GM12891 (cell line): ENCODE measurements around the gene TBX18. TPM values are rescaled to one million over a fixed set of nuclear protein-coding genes. Genes with fewer than 3 reads are reported as not detected.

ENCODE experiments used
- DNase-seq: peaks from one replicate; pipeline ENCODE4 v3.0.0; 2011; ENCODE audit warnings: low spot score; ENCODE audit not compliant: insufficient read length
- FAIRE-seq: peaks from 2 replicates; lab custom pipeline; 2011; peaks lifted over from hg19 to GRCh38; lab: Jason Lieb, UNC
- PAX5 ChIP-seq: IDR thresholded peaks from 2 replicates; pipeline ENCODE4 v1.6.1; 2011; ENCODE audit warnings: low read length, moderate library complexity, mild to moderate bottlenecking; ENCODE audit not compliant: insufficient read depth, severe bottlenecking
- POLR2A ChIP-seq: IDR thresholded peaks from 2 replicates; pipeline ENCODE4 v1.6.1; 2011; ENCODE audit warnings: low read depth, low read length, control low read depth
- POLR2AphosphoS5 ChIP-seq: IDR thresholded peaks from 2 replicates; pipeline ENCODE4 v1.6.1; 2011; ENCODE audit warnings: low read depth, low read length, control low read depth
- POU2F2 ChIP-seq: IDR thresholded peaks from 2 replicates; pipeline ENCODE4 v1.6.1; 2011; ENCODE audit warnings: low read depth, mild to moderate bottlenecking, control low read depth, low read length, moderate library complexity
- SPI1 ChIP-seq: IDR thresholded peaks from 2 replicates; pipeline ENCODE4 v1.6.1; 2011; ENCODE audit warnings: low read depth, low read length, control low read depth
- TAF1 ChIP-seq: IDR thresholded peaks from 2 replicates; pipeline ENCODE4 v1.6.1; 2011; ENCODE audit warnings: low read depth, low read length, control low read depth
- polyA plus RNA-seq: library from polyadenylated mRNA; unstranded; fragments of >200 nt; gene quantifications from one replicate; pipeline ENCODE4 v1.2.1, GENCODE V29; 2012; ENCODE audit warnings: low read depth, missing spikeins, inconsistent platforms; ENCODE audit not compliant: missing spikeins

TBX18 gene
- polyA plus RNA-seq: 0.05 TPM

GRCh38 chr6:84764332-84765049, at the start of gene TBX18:
Gene TBX18 (minus strand): TSS chr6:84764598. CDS start chr6:84764181, 417 bp downstream.
- FAIRE-seq: no peak
- no peak for TF ChIP-seq PAX5
- no peak for TF ChIP-seq POLR2AphosphoS5
- TF ChIP-seq POU2F2: no peak
- TF ChIP-seq TAF1: no peak
- no peak for TF ChIP-seq POLR2A
- no peak for TF ChIP-seq SPI1
- DNase-seq: no peak

DNA sequence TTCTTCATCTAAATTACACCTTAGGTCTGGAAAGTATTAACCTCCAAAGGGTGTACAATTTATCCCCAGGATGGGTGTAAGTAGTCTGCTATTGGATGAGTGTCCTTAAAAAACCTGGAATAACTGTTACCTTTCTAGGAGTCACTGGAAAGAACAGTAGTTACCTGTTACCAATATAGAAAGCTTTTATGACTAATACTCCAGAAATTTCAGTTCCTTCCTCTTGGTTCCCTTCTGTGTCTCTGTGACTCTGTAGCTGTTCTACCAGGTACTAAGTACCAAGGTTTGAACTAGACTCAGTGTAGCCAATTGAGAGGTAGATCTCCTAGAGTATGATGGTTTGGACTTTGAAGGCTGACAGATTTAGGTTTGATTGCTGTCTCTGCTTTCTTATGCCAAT, 47.0 kb upstream of the TBX18 start:
- no peak for FAIRE-seq
- TF ChIP-seq SPI1: no peak
- no peak for TF ChIP-seq TAF1
- TF ChIP-seq PAX5: no peak
- no peak for TF ChIP-seq POU2F2
- TF ChIP-seq POLR2A: no peak
- TF ChIP-seq POLR2AphosphoS5: no peak
- no peak for DNase-seq

- FAIRE-seq: no peak
These were observed 45.1 kb upstream of the TBX18 start for GRCh38 chr6:84809455-84809854.

DNA sequence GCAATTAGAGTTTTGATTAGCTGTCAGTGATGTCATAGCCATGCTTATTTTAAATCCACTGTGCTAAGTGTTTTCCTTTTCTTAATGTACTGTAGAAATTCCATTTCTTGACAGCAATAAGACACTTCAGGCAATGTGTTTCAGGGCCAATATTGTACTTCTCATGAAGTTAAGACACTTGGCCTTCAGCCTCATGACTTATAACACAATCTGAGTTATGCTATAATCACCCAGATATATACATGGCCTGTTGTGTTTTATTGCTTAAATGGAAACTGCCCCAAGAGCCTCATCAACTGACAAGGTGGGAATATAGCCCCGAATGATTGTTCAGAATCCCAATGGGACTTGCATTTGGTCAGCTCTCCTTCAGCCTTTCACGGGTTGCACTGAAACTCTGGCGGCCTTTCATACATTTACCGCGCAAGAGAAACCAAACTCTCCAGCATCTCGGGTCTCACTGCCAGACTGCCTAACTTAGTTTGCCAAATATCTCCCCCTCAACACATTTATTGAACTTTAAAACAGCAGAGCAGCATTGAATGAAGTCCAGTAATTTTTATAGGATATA, 44.2 kb upstream of the TBX18 start:
- DNase-seq (no peak), FAIRE-seq (no peak)
- TF ChIP-seq POLR2A (no peak), POU2F2 (no peak)

More at GRCh38 chr6:84809455-84809854, 45.1 kb upstream of the TBX18 start:
- DNase-seq: no peak
- TF ChIP-seq POLR2AphosphoS5 (no peak), SPI1 (no peak), POU2F2 (no peak), POLR2A (no peak), PAX5 (no peak), TAF1 (no peak)

DNA sequence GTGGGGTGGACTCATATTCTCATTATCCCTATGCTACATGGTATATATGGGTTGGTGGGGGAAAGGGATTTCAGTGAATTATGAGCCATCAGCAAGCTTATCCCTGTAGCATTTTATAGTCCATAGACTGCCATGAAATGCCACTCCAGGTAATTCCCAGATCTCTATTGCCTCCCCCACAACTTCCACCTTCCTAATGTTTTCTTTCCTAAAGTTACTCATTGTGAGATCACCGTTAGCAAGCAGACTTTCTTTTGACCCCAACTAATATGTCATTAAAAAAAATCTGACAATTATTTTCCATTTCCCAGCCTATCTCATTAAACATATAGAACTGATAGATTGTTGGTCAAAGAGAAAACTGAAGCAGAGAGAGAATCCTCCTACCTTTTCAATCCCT, 40.7 kb upstream of the TBX18 start:
- TF ChIP-seq POLR2A: no peak
- TF ChIP-seq POU2F2: no peak
- TF ChIP-seq SPI1: no peak
- no peak for TF ChIP-seq POLR2AphosphoS5
- no peak for TF ChIP-seq PAX5
- TF ChIP-seq TAF1: no peak
- no peak for FAIRE-seq
- no peak for DNase-seq

GRCh38 chr6:84804720-84805119, 40.3 kb upstream of the TBX18 start:
- FAIRE-seq (no peak), DNase-seq (no peak)
- TF ChIP-seq PAX5 (no peak), SPI1 (no peak), POU2F2 (no peak), POLR2A (no peak), TAF1 (no peak), POLR2AphosphoS5 (no peak)

- no peak for TF ChIP-seq POU2F2
- TF ChIP-seq SPI1: no peak
- no peak for TF ChIP-seq POLR2AphosphoS5
- no peak for TF ChIP-seq PAX5
- FAIRE-seq (no peak), DNase-seq (no peak)
These were observed 36.9 kb upstream of the TBX18 start for GRCh38 chr6:84801250-84801649.

DNA sequence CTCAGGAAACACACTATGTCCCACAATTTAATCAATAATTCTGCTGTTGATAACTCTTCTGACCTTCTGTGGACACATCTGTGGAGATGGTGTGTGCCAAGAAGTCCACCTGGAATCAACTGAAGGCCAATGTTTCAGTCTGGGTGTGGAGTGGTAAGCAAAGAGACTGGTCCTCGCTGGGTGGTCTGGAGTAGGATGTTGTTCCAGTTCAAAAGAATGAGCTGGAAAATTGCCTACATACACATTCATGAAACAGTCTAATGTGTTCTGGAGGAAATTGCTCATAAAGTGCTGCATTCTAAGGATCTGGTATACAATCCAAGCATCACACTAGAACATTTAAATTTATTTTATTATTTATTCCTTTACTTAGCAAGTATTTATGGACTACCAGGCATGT, 33.9 kb upstream of the TBX18 start:
- DNase-seq (no peak), FAIRE-seq (no peak)
- TF ChIP-seq POLR2AphosphoS5 (no peak), POU2F2 (no peak), PAX5 (no peak), POLR2A (no peak), TAF1 (no peak), SPI1 (no peak)

DNA sequence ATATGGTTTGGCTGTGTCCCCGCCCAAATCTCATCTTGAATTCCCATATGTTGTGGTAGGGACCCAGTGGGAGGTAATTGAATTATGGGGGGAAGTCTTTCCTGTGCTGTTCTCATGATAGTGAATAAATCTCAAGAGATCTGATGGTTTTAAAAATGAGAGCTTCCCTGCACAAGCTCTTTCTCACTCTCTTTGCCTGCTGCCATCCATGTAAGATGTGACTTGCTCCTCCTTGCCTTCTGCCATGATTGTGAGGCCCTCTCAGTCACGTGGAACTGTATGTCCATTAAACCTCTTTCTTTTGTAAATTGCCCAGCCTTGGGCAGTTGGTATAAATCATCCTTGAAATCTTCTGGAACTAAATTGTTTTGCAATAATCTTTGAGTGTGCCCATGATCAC, 31.9 kb upstream of the TBX18 start:
- FAIRE-seq (no peak), DNase-seq (no peak)
- TF ChIP-seq PAX5 (no peak), TAF1 (no peak), POU2F2 (no peak)

DNA sequence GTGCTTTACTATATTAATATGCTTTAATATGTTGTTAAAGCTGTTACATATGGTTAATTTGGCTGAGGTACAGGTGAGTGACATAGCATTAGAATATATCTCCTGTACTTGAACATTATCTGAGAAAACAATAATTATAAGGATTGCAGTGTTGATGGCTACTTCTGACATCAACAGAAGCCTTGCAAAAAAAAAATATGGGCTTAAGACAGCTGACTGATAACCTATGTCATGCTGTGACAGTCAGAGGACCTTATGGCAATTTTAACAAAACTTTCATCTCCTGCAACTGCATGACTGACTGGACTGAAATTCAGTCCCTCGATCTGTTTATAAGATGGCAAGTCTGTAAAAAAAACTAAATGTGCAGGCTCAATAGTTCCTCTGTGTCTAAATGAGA, 27.5 kb upstream of the TBX18 start:
- no peak for FAIRE-seq
- no peak for TF ChIP-seq POU2F2
- no peak for TF ChIP-seq POLR2AphosphoS5
- no peak for TF ChIP-seq PAX5
- no peak for TF ChIP-seq TAF1
- TF ChIP-seq POLR2A: no peak
- TF ChIP-seq SPI1: no peak
- no peak for DNase-seq
